CD14-positive monocyte (primary cell): ENCODE results near the gene LBHD2. TPM values are rescaled to one million over a fixed set of nuclear protein-coding genes. Genes with fewer than 3 reads are reported as not detected.

Source experiments
- DNase-seq, 3 donors: peaks; one replicate each; pipeline ENCODE4 v3.0.0-alpha.2; 2011 to 2022
- H2AFZ ChIP-seq: 2 replicates; pipeline ENCODE4 v1.6.0; 2012; ENCODE audit warnings: mild to moderate bottlenecking, low read depth, low read length, inconsistent platforms; ENCODE audit not compliant: insufficient read depth, poor library complexity, severe bottlenecking
- H3K27ac ChIP-seq, 2 donors: 1 replicate in 1 of 2; 2 replicates in 1 of 2; pipeline ENCODE4 v1.5.1; 2012 to 2013; ENCODE audit warnings: low read length in 2 of 2, control low read depth in 1 of 2, inconsistent platforms in 1 of 2, low read depth in 1 of 2, mild to moderate bottlenecking in 1 of 2
- H3K27me3 ChIP-seq, 2 donors: one replicate each; pipeline versions ENCODE4 v1.6.0 to v1.6.1; 2011 to 2013; ENCODE audit warnings: low read length in 2 of 2; ENCODE audit not compliant: control insufficient read depth in 2 of 2, insufficient read depth in 2 of 2
- H3K36me3 ChIP-seq, 2 donors: replicated peaks in 1 of 2; 1 replicate in 1 of 2; 2 replicates in 1 of 2; pipeline versions ENCODE4 v1.5.1 to v1.6.1; 2012 to 2013; ENCODE audit warnings: low read length in 2 of 2, control low read depth in 1 of 2, inconsistent platforms in 1 of 2, mild to moderate bottlenecking in 1 of 2; ENCODE audit not compliant: insufficient read depth in 2 of 2, control insufficient read depth in 1 of 2
- H3K4me1 ChIP-seq, 2 donors: 1 replicate in 1 of 2; 2 replicates in 1 of 2; pipeline versions ENCODE4 v1.5.1 to v1.6.1; 2012 to 2013; ENCODE audit warnings: low read length in 2 of 2, control low read depth in 1 of 2, inconsistent platforms in 1 of 2, mild to moderate bottlenecking in 1 of 2, moderate library complexity in 1 of 2; ENCODE audit not compliant: insufficient read depth in 2 of 2, control insufficient read depth in 1 of 2
- H3K4me2 ChIP-seq: replicated peaks from 2 replicates; pipeline ENCODE3; 2012; ENCODE audit warnings: low read length, moderate library complexity, mild to moderate bottlenecking; ENCODE audit not compliant: poor library complexity, severe bottlenecking; ENCODE audit errors: extremely low read depth
- H3K4me3 ChIP-seq, 3 experiments: fragments of 200-600 bp in 1 of 3; sonication (generic) in 1 of 3; replicated peaks in 1 of 3; 1 replicate in 2 of 3; 2 replicates in 1 of 3; pipeline ENCODE4 v1.5.1; 2011 to 2013; ENCODE audit warnings: low read length in 3 of 3, mild to moderate bottlenecking in 3 of 3, control low read depth in 2 of 3, low read depth in 2 of 3, inconsistent platforms in 1 of 3, moderate library complexity in 1 of 3
- H3K79me2 ChIP-seq: 2 replicates; pipeline ENCODE4 v1.6.0; 2012; ENCODE audit warnings: mild to moderate bottlenecking, control low read depth, inconsistent platforms, low read length, moderate library complexity; ENCODE audit not compliant: insufficient read depth
- H3K9ac ChIP-seq: 2 replicates; pipeline ENCODE4 v1.6.0; 2017; ENCODE audit warnings: low read length, mild to moderate bottlenecking; ENCODE audit not compliant: insufficient read depth, poor library complexity, severe bottlenecking
- H3K9me3 ChIP-seq, 2 donors: replicated peaks in 1 of 2; 1 replicate in 1 of 2; 2 replicates in 1 of 2; pipeline versions ENCODE4 v1.5.1 to v1.6.1; 2012 to 2013; ENCODE audit warnings: low read length in 2 of 2, control low read depth in 1 of 2; ENCODE audit not compliant: control insufficient read depth in 1 of 2, insufficient read depth in 1 of 2
- H4K20me1 ChIP-seq: 2 replicates; pipeline ENCODE4 v1.6.0; 2012; ENCODE audit warnings: mild to moderate bottlenecking, low read length, control low read depth, moderate library complexity; ENCODE audit not compliant: insufficient read depth
- H3K27ac Mint-ChIP-seq, 7 donors: one replicate each; pipeline ENCODE4 v1.8.0; 2020; ENCODE audit warnings: mild to moderate bottlenecking in 7 of 7, mixed read lengths in 7 of 7, moderate library complexity in 6 of 7, inconsistent platforms in 2 of 7
- H3K27me3 Mint-ChIP-seq, 3 donors: one replicate each; pipeline ENCODE4 v1.8.0; 2021 to 2022; ENCODE audit warnings: low read depth in 3 of 3, mild to moderate bottlenecking in 3 of 3, mixed read lengths in 3 of 3, moderate library complexity in 3 of 3, inconsistent platforms in 1 of 3
- H3K36me3 Mint-ChIP-seq, 2 donors: one replicate each; pipeline ENCODE4 v1.8.0; 2020; ENCODE audit warnings: mixed read lengths in 2 of 2, inconsistent platforms in 1 of 2, mild to moderate bottlenecking in 1 of 2
- H3K4me1 Mint-ChIP-seq: one replicate; pipeline ENCODE4 v1.8.0; 2020; ENCODE audit warnings: mild to moderate bottlenecking, mixed read lengths
- H3K4me3 Mint-ChIP-seq, 2 donors: one replicate each; pipeline ENCODE4 v1.8.0; 2020; ENCODE audit warnings: mild to moderate bottlenecking in 2 of 2, mixed read lengths in 2 of 2, moderate library complexity in 1 of 2
- H3K9me3 Mint-ChIP-seq, 7 donors: one replicate each; pipeline ENCODE4 v1.8.0; 2020 to 2022; ENCODE audit warnings: mixed read lengths in 7 of 7, mild to moderate bottlenecking in 6 of 7, moderate library complexity in 6 of 7, inconsistent platforms in 2 of 7
- CTCF ChIP-seq: fragments of 200-600 bp; IDR thresholded peaks from one replicate; pipeline ENCODE4 v1.8.0; 2022; ENCODE audit warnings: antibody characterized with exemption, mild to moderate bottlenecking
- WGBS: methylation state at CpG from one replicate; pipeline ENCODE4 v1.1.5; 2013; ENCODE audit warnings: missing lambda C conversion rate; ENCODE audit not compliant: insufficient coverage; 5-methylcytosine and 5-hydroxymethylcytosine counted together
- intact Hi-C, 2 donors: fragments of 100-400 bp; cut with micrococcal nuclease; formaldehyde crosslinking; loops; one replicate each; pipeline versions ENCODE4 v1.15.0 to v1.15.1; 2023
- polyA plus RNA-seq, 3 donors: library from polyadenylated mRNA; depleted of rRNA in 1 of 3; unstranded in 2 of 3; stranded (reverse) in 1 of 3; fragments of 300-500 nt in 2 of 3; fragments of >200 nt in 1 of 3; fragmentation: Illumina TruSeq in 2 of 3; gene quantifications; 1 replicate in 2 of 3; 2 replicates in 1 of 3; pipeline ENCODE4 v1.2.3, GENCODE V29; 2012 to 2021

LBHD2 gene
- polyA plus RNA-seq, 3 donors: not detected

DNA sequence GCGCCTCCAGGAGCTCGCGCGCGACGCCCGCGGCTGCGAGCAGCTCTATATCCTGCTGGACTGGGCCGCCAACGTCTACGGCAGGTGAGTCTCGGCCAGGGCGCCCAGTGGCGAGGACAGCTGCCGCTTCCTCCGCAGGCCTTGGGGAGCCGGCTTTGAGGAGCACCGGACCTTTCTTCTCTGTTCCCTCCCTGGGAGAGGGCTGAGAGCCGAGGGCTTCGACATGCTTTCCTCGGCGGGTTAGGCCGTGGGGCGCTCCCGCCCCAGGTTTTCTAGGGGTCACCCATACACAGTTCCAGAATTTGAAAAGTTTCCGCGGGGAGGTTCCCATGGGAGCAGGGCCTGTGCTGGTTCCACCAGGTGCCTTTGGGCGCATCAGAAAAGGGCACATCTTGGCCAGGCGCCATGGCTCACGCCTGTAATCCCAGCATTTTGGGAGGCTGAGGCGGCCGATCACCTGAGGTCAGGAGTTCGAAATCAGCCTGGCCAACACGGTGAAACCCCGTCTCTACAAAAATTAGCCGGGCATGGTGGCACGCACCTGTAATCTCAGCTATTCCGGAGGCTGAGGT is 18.8 kb downstream of the LBHD2 start:
- 35% methylated on average over 39 of the region's 39 CpGs for WGBS
- Mint-ChIP-seq H3K27ac (no peak overlapping the region), H3K9me3 (peaks cover 0 to 18% (median 5%) of the 10 kb centered on the region in 7 donors), H3K36me3 (peaks cover 7 to 8% of the 10 kb centered on the region in 2 donors), H3K27me3 (peaks cover 39 to 52% (median 44%) of the 10 kb centered on the region in 3 donors), H3K4me1 (peaks cover 18% of the 10 kb centered on the region), H3K4me3 (peak overlapping the region in 1 of 2 donors; percentile 93)
- H3K9ac ChIP-seq: no peak overlapping the region
- peaks cover 21 to 38% of the 10 kb centered on the region in 2 donors for H3K27me3 ChIP-seq
- no peak overlapping the region for H3K4me2 ChIP-seq
- no peak overlapping the region for H3K27ac ChIP-seq
- no peak overlapping the region for H3K4me3 ChIP-seq
- no peak overlapping the region for H2AFZ ChIP-seq
- no peak for TF ChIP-seq CTCF
- H3K9me3 ChIP-seq: peaks cover 0 to 10% of the 10 kb centered on the region in 2 donors
- no peaks in the 10 kb centered on the region for H4K20me1 ChIP-seq
- no peak for DNase-seq
- H3K79me2 ChIP-seq: no peaks in the 10 kb centered on the region
- intact Hi-C loops: loop anchor here in 1 of 2 donors (5.0 kb wide), 2 partner anchors 35 to 85 kb away; no protein-coding TSS in a partner anchor
- H3K4me1 ChIP-seq: peaks cover 26 to 45% of the 10 kb centered on the region in 2 donors
- H3K36me3 ChIP-seq: no peaks in the 10 kb centered on the region

- Mint-ChIP-seq H3K9me3 (peaks cover 0 to 18% (median 5%) of the 10 kb centered on the region in 7 donors), H3K27me3 (peaks cover 40 to 52% (median 44%) of the 10 kb centered on the region in 3 donors), H3K4me3 (peak overlapping the region; percentile 56 to 93), H3K4me1 (peaks cover 26% of the 10 kb centered on the region), H3K36me3 (peaks cover 7 to 8% of the 10 kb centered on the region in 2 donors), H3K27ac (peak overlapping the region in 2 of 7 donors; percentile 60 to 65)
- Histone ChIP-seq H2AFZ (peak overlapping the region; percentile 44), H3K36me3 (no peaks in the 10 kb centered on the region), H3K4me3 (peak overlapping the region in 1 of 3 experiments; percentile 61), H3K4me2 (peak overlapping the region; percentile 54), H3K9ac (no peak overlapping the region), H3K9me3 (peaks cover 0 to 10% of the 10 kb centered on the region in 2 donors), H3K27me3 (peaks cover 21 to 38% of the 10 kb centered on the region in 2 donors), H3K4me1 (peaks cover 34 to 55% of the 10 kb centered on the region in 2 donors), H3K79me2 (no peaks in the 10 kb centered on the region), H3K27ac (no peak overlapping the region), H4K20me1 (no peaks in the 10 kb centered on the region)
- 9% methylated on average over 68 of the region's 68 CpGs for WGBS
- no peak for DNase-seq
- intact Hi-C loops: loop anchor here (2.0 to 5.0 kb wide), 4 partner anchors 19 to 84 kb away; partner anchors contain the start of gene TNFAIP2 (in 1 of the 2)
- no peak for TF ChIP-seq CTCF
Observed at GRCh38 chr14:103103461-103104388, 19.7 kb downstream of the LBHD2 start.
